Fibroblast of pulmonary artery (primary cell): ENCODE measurements around the gene COX5A.

ENCODE experiments used
- DNase-seq: peaks from one replicate; pipeline ENCODE4 v3.0.0-alpha.2; 2010; ENCODE audit warnings: low read depth
- H3K4me3 ChIP-seq: replicated peaks from 2 replicates; pipeline ENCODE4 v1.5.1; 2011; ENCODE audit warnings: low read depth, mild to moderate bottlenecking, control low read depth, low read length, moderate library complexity
- CTCF ChIP-seq: IDR thresholded peaks from 2 replicates; pipeline ENCODE4 v1.5.1; 2011; ENCODE audit warnings: mild to moderate bottlenecking, control low read depth, low read length, inconsistent platforms; ENCODE audit errors: missing control alignments

Gene COX5A

GRCh38 chr15:74937590-74938371 is at the start of gene COX5A:
Gene COX5A (minus strand): TSS chr15:74938073. CDS start chr15:74938014, 59 bp downstream.
- peak; percentile 97 for DNase-seq
- peak within 1 kb of the TSS; percentile 90 for H3K4me3 ChIP-seq
- TF ChIP-seq CTCF: no peak

- no peak for TF ChIP-seq CTCF
- DNase-seq: no peak
- no peak overlapping the region for H3K4me3 ChIP-seq
Observed at GRCh38 chr15:74983725-74984231, 45.9 kb upstream of the COX5A start.

GRCh38 chr15:74982183-74982582 is 44.3 kb upstream of the COX5A start:
- no peak overlapping the region for H3K4me3 ChIP-seq
- DNase-seq: no peak
- no peak for TF ChIP-seq CTCF

GRCh38 chr15:74978503-74978902 is 40.6 kb upstream of the COX5A start:
- no peak for TF ChIP-seq CTCF
- no peak overlapping the region for H3K4me3 ChIP-seq
- DNase-seq: peak; percentile 22

GRCh38 chr15:74978077-74978476 is 40.2 kb upstream of the COX5A start:
- DNase-seq: no peak
- TF ChIP-seq CTCF: no peak
- no peak overlapping the region for H3K4me3 ChIP-seq

GRCh38 chr15:74977599-74977998 is 39.7 kb upstream of the COX5A start:
- no peak for DNase-seq
- no peak for TF ChIP-seq CTCF

GRCh38 chr15:74976159-74976558 is 38.3 kb upstream of the COX5A start:
- TF ChIP-seq CTCF: no peak
- DNase-seq: no peak

More at GRCh38 chr15:74977599-74977998, 39.7 kb upstream of the COX5A start:
- H3K4me3 ChIP-seq: no peak overlapping the region

More at GRCh38 chr15:74976159-74976558, 38.3 kb upstream of the COX5A start:
- H3K4me3 ChIP-seq: no peak overlapping the region
